GM12891 (cell line): ENCODE measurements around the gene DPEP2NB.
"Not testable (repeated sequence)": the region's sequence is repeated elsewhere in the genome, so short reads cannot be mapped to it uniquely, and the experiment has no call there.

ENCODE experiments used
- DNase-seq: peaks from one replicate; pipeline ENCODE4 v3.0.0; 2011; ENCODE audit warnings: low spot score; ENCODE audit not compliant: insufficient read length
- FAIRE-seq: peaks from 2 replicates; lab custom pipeline; 2011; peaks lifted over from hg19 to GRCh38; lab: Jason Lieb, UNC
- PAX5 ChIP-seq: IDR thresholded peaks from 2 replicates; pipeline ENCODE4 v1.6.1; 2011; ENCODE audit warnings: low read length, moderate library complexity, mild to moderate bottlenecking; ENCODE audit not compliant: insufficient read depth, severe bottlenecking
- POLR2A ChIP-seq: IDR thresholded peaks from 2 replicates; pipeline ENCODE4 v1.6.1; 2011; ENCODE audit warnings: low read depth, low read length, control low read depth
- POLR2AphosphoS5 ChIP-seq: IDR thresholded peaks from 2 replicates; pipeline ENCODE4 v1.6.1; 2011; ENCODE audit warnings: low read depth, low read length, control low read depth
- POU2F2 ChIP-seq: IDR thresholded peaks from 2 replicates; pipeline ENCODE4 v1.6.1; 2011; ENCODE audit warnings: low read depth, mild to moderate bottlenecking, control low read depth, low read length, moderate library complexity
- SPI1 ChIP-seq: IDR thresholded peaks from 2 replicates; pipeline ENCODE4 v1.6.1; 2011; ENCODE audit warnings: low read depth, low read length, control low read depth
- TAF1 ChIP-seq: IDR thresholded peaks from 2 replicates; pipeline ENCODE4 v1.6.1; 2011; ENCODE audit warnings: low read depth, low read length, control low read depth

DPEP2NB gene

GRCh38 chr16:67987460-67988160 is 28.1 kb downstream of the DPEP2NB start:
- no peak for DNase-seq
- FAIRE-seq, result no peak
- no peak for TF ChIP-seq PAX5
- no peak for TF ChIP-seq POU2F2
- TF ChIP-seq SPI1, result no peak
- TF ChIP-seq POLR2AphosphoS5, result no peak
- TF ChIP-seq POLR2A, result no peak
- TF ChIP-seq TAF1, result no peak

GRCh38 chr16:67986949-67987348 is 28.8 kb downstream of the DPEP2NB start:
- FAIRE-seq (no peak), DNase-seq (no peak)
- TF ChIP-seq POU2F2 (no peak), PAX5 (no peak), POLR2A (no peak), POLR2AphosphoS5 (no peak), TAF1 (no peak), SPI1 (no peak)

DNA sequence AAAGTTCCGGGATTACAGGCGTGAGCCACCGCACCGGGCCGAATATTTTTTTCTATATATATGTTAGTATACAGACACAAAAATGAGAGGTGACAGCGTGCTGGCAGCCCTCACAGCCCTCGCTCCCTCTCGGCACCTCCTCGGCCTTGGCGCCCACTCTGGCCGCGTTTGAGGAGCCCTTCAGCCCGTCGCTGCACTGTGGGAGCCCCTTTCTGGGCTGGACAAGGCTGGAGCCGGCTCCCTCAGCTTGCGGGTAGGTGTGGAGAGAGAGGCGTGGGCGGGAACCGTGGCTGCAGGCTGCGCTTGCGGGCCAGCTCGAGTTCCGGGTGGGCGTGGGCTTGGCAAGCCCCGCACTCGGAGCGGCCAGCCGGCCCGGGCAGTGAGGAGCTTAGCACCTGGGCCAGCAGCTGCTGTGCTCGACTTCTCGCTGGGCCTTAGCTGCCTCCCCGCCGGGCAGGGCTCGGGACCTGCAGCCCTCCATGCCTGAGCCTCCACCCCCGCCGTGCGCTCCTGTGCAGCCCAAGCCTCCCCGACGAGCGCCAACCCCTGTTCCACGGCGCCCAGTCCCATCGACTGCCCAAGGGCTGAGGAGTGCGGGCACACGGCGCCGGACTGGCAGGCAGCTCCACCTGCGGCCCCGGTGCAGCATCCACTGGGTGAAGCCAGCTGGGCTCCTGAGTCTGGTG is 33.6 kb downstream of the DPEP2NB start:
- DNase-seq (no peak), FAIRE-seq (no peak)
- no peak for TF ChIP-seq PAX5
- no peak for TF ChIP-seq POLR2A
- no peak for TF ChIP-seq POU2F2
- no peak for TF ChIP-seq TAF1
- no peak for TF ChIP-seq SPI1
- no peak for TF ChIP-seq POLR2AphosphoS5

- DNase-seq (no peak), FAIRE-seq (no peak)
- TF ChIP-seq POLR2AphosphoS5 (no peak), POLR2A (no peak), TAF1 (no peak), SPI1 (no peak), PAX5 (no peak), POU2F2 (no peak)
These were observed 35.6 kb downstream of the DPEP2NB start, which contains the start of gene DPEP3 for GRCh38 chr16:67979955-67980678. TSS of gene DPEP3 (minus strand) at chr16:67980499. CDS start at chr16:67980380, 119 bp downstream.

- no peak for TF ChIP-seq POLR2A
- TF ChIP-seq TAF1, result no peak
- TF ChIP-seq POU2F2, result no peak
- TF ChIP-seq PAX5, result no peak
- TF ChIP-seq SPI1, result no peak
- TF ChIP-seq POLR2AphosphoS5, result no peak
- no peak for DNase-seq
- no peak for FAIRE-seq
These were observed 38.1 kb downstream of the DPEP2NB start for GRCh38 chr16:67977469-67978227.

- FAIRE-seq (no peak), DNase-seq (no peak)
- TF ChIP-seq SPI1, result no peak
- TF ChIP-seq POLR2A, result no peak
- TF ChIP-seq TAF1, result no peak
- TF ChIP-seq POU2F2, result no peak
- TF ChIP-seq PAX5, result no peak
- TF ChIP-seq POLR2AphosphoS5, result no peak
These were observed 38.7 kb downstream of the DPEP2NB start for GRCh38 chr16:67977005-67977404.

DNA sequence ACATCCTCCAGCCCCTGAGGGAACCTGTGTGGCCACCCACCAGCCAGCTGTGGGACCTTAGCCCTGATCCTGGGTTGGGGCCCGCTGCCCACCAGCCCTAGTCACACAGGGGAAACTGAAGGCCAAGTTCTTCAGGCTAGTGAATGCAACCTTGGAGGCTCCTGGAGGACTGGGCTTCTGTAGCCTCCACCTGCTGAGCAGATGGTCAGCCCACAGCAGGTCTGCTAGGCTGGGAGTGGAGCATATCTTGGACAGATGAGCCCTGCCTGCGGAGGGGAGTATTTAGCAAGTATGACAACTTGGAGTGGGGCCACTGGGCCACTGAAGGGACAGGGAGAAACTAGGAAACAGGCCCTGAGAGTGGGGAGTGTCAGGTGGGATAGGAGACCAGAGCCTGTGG is 39.5 kb downstream of the DPEP2NB start:
- DNase-seq (no peak), FAIRE-seq (no peak)
- TF ChIP-seq TAF1, result no peak
- TF ChIP-seq POLR2A, result no peak
- no peak for TF ChIP-seq PAX5

GRCh38 chr16:67975321-67976105 is 40.2 kb downstream of the DPEP2NB start:
- TF ChIP-seq SPI1, result peak; percentile 28; the same call in 1 of the 2 replicates
- no peak for TF ChIP-seq POLR2A
- TF ChIP-seq PAX5, result no peak
- TF ChIP-seq POU2F2, result no peak
- TF ChIP-seq POLR2AphosphoS5, result no peak
- no peak for TF ChIP-seq TAF1
- no peak for FAIRE-seq
- DNase-seq, result no peak

DNA sequence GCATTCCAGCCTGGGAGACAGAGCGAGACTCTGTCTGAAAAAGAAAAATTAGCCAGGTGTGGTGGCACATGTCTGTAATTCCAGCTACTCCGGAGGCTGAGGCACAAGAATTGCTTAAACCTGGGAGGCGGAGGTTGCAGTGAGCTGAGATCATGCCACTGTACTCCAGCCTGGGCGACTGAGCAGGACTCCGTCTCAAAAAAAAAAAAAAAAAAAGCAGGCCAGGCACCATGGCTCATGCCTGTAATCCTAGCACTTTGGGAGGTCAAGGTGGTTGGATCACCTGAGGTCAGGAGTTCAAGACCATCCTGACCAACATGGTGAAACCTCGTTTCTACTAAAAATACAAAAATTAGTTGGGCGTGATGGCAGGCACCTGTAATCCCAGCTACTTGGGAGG is 43.4 kb downstream of the DPEP2NB start:
- not testable (repeated sequence) for FAIRE-seq

More for the DNA sequence above, 43.4 kb downstream of the DPEP2NB start:
- DNase-seq, result not testable (repeated sequence)
